Uterus (tissue), 2 donors: ENCODE data around the gene ARID5A.

ENCODE experiments used
- POLR2A ChIP-seq, 2 donors: fragments of 450-650 bp; IDR thresholded peaks; one replicate each; pipeline ENCODE4 v1.6.1; 2016; ENCODE audit warnings: antibody characterized with exemption in 2 of 2, mild to moderate bottlenecking in 1 of 2, moderate library complexity in 1 of 2
- TF ChIP-seq, protein P1 (sequence below), 4 experiments: fragments of 200-600 bp in 2 of 4; fragments of 450-650 bp in 2 of 4; sonication (generic) in 2 of 4; IDR thresholded peaks; one replicate each; pipeline ENCODE4 v1.5.1; 2016 to 2019; ENCODE audit warnings: antibody characterized with exemption in 4 of 4, mild to moderate bottlenecking in 2 of 4, moderate library complexity in 1 of 4

GRCh38 chr2:96601382-96602292 lies 65.1 kb downstream of the ARID5A start:
- TF ChIP-seq, protein P1, sequence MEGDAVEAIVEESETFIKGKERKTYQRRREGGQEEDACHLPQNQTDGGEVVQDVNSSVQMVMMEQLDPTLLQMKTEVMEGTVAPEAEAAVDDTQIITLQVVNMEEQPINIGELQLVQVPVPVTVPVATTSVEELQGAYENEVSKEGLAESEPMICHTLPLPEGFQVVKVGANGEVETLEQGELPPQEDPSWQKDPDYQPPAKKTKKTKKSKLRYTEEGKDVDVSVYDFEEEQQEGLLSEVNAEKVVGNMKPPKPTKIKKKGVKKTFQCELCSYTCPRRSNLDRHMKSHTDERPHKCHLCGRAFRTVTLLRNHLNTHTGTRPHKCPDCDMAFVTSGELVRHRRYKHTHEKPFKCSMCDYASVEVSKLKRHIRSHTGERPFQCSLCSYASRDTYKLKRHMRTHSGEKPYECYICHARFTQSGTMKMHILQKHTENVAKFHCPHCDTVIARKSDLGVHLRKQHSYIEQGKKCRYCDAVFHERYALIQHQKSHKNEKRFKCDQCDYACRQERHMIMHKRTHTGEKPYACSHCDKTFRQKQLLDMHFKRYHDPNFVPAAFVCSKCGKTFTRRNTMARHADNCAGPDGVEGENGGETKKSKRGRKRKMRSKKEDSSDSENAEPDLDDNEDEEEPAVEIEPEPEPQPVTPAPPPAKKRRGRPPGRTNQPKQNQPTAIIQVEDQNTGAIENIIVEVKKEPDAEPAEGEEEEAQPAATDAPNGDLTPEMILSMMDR (IDR thresholded peaks at IDR 0.05), result no peak
- TF ChIP-seq POLR2A (IDR thresholded peaks at IDR 0.05), result no peak
